GM18858 (cell line): ENCODE measurements around the gene ZNF606.

Source experiments
- ATAC-seq: cut with Tn5 transposase; IDR thresholded peaks from one replicate; pipeline ENCODE4 v1.9.1; 2021; ENCODE audit not compliant: unreplicated experiment

ZNF606 gene

DNA sequence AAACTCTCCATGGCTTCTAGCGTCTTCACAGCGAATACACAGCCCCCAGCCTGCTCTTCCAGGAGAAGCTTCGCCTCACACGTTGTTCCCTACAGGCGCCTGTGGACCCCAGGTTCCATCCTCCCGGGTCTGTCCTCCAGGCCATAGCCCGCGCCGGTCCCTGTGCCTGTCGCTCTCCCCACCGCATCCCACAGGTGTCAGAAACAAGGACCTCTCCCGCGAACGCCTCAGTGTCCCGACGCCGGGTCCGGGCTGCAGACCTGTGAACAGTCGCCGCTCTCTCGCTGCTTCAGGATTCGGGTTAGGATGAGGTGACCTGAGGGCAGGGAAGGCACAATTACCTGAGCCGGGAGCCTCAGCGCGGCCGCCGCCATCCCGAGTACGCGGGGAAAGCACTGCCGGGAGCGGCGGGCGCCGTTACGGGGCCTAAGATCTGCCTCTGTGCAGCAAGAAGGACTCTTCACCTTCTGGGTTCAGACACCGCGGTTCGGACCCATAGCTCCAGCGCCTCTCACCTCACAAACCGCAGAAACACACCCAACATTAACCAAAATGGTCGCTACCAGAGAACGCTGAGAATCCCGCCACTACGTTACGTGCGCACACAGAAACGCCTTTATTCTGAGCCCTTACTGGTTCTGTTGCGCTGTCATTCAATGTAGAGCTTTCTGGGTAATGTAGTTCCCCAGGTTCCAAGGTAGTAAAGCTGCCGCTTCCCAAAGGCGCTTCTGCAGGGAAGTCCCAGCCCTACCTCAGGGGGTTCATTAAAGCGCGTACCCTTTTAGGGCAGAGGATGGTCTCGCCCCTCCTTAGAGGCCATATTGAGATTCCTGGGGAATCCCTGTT is 67.6 kb downstream of the ZNF606 start, which contains the start of gene ZNF418:
ZNF418 (minus strand) TSS at position 583 of the 846 bp plus-strand sequence. CDS start 1,580 bp downstream, outside the sequence.
- ATAC-seq: no peak

DNA sequence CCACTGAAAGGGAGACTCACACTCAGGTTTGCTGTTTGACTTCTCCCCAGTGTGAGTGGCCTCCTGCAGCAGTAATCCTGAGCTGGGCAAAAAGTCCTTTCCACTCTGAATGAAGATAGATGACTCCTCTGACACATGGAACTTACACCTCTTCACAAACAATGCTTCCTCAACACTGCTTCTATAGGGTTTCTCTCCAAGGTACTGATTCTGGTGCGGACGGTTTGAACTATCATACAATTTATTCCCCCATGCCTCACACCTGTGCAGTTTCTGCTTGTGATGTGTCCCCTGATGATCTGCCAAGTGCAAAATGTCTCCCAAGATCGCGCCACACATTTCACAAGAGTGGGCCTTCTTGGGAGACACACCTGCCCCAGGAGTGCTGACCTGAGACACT is 75.0 kb downstream of the ZNF606 start:
- no peak for ATAC-seq
